Measurements from ENCODE around the gene GUK1.

Gene GUK1, protein sequence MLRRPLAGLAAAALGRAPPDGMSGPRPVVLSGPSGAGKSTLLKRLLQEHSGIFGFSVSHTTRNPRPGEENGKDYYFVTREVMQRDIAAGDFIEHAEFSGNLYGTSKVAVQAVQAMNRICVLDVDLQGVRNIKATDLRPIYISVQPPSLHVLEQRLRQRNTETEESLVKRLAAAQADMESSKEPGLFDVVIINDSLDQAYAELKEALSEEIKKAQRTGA

DNA sequence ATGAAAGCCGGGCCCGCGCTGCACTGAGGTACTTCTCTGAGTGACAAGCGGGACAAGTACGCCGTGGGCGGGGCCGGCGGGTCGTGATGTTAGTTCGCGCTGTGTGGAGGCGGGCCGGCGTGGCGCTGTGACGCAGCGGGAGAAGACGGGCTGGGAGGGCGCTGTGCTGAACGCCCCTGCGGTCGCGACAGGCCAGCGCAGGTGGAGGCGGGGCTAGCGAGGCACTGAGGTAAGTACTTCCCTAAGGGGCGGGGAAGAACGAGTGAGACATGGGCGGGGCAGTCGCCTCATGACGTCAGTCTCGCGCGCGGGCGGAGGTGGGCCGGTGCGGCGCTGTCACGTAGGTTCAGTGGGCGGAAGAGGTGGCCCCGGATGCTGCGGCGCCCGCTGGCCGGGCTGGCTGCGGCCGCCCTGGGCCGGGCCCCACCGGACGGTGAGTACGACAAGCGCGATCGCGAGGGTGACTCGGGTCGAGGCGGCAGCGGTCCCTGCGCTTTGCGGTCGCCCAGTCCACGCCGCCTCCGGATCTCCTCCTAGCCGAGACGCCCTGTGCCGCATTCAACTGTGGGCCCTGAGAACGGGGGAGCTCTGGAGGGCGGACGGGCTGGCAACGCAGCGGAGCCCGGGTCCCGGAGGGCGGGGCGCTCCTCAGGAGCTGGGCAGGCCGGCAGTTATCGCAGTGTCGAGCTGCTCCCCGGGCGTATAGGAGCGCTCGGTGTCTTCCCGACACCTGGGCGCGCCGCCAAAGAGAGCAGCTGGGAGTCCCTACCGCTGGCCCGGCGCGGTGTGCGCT lies at the start of gene GUK1:
TSS of gene GUK1 (plus strand) at position 349 of the 793 bp plus-strand sequence. CDS start at position 373, 24 bp downstream.
- H3K4me3 ChIP-seq (ENCODE audit: control insufficient read depth, low read depth, low read length), result peak within 1 kb of the TSS; percentile 98
- TF ChIP-seq, protein P1, sequence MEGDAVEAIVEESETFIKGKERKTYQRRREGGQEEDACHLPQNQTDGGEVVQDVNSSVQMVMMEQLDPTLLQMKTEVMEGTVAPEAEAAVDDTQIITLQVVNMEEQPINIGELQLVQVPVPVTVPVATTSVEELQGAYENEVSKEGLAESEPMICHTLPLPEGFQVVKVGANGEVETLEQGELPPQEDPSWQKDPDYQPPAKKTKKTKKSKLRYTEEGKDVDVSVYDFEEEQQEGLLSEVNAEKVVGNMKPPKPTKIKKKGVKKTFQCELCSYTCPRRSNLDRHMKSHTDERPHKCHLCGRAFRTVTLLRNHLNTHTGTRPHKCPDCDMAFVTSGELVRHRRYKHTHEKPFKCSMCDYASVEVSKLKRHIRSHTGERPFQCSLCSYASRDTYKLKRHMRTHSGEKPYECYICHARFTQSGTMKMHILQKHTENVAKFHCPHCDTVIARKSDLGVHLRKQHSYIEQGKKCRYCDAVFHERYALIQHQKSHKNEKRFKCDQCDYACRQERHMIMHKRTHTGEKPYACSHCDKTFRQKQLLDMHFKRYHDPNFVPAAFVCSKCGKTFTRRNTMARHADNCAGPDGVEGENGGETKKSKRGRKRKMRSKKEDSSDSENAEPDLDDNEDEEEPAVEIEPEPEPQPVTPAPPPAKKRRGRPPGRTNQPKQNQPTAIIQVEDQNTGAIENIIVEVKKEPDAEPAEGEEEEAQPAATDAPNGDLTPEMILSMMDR (IDR thresholded peaks at IDR 0.05; ENCODE audit: control insufficient read depth, insufficient read depth, low read depth, low read length, missing control alignments), result peak; percentile 15
- peak; percentile 95 for DNase-seq (ENCODE audit: low read depth)

DNA sequence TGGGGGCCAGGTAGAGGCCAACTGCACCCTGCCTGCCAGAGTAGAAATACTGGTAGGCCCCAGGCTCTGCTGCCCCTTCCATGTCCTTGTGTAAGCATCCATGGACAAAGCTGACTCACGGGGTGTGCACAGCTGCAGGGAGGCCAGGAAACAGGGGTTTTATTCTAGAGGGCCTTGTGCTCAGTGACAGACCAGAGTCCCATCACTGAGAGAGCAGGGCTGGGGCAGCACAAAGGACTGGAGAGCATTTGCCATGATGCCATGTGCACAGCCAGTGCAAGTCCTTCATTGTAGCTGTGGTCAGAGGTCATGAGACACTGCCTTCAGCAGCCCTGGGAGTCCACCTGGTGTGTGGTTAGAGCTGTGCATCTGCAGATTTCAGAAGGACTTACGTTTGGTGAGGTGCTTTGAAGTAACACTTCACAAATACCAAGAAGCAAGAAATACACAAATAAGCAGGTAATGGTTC lies 49.4 kb upstream of the GUK1 start:
- DNase-seq (ENCODE audit: low read depth), result no peak
- H3K4me3 ChIP-seq (ENCODE audit: control insufficient read depth, low read depth, low read length), result no peak overlapping the region
- TF ChIP-seq, protein P1 (IDR thresholded peaks at IDR 0.05; ENCODE audit: control insufficient read depth, insufficient read depth, low read depth, low read length, missing control alignments), result no peak

DNA sequence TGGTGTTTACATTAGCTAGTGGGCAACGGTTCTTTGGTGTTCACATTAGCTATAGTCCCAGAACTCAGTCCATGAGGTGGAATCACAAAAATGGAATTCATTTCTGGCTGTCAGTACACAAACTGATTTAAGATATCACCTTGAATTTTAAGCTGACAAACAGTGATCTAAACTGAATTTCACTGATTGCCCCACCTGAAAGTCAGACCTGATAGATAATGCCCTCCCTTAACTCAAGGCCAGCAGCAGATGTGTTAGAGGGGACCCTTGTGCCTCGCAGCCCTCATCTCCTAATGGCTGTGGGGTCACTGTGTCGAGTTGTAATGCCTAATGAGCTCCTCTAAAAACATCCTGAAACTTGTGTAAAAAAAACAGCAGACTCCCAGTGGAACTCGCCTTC lies 49.0 kb upstream of the GUK1 start:
- TF ChIP-seq, protein P1 (IDR thresholded peaks at IDR 0.05; ENCODE audit: control insufficient read depth, insufficient read depth, low read depth, low read length, missing control alignments), result no peak
- no peak overlapping the region for H3K4me3 ChIP-seq (ENCODE audit: control insufficient read depth, low read depth, low read length)
- no peak for DNase-seq (ENCODE audit: low read depth)

DNA sequence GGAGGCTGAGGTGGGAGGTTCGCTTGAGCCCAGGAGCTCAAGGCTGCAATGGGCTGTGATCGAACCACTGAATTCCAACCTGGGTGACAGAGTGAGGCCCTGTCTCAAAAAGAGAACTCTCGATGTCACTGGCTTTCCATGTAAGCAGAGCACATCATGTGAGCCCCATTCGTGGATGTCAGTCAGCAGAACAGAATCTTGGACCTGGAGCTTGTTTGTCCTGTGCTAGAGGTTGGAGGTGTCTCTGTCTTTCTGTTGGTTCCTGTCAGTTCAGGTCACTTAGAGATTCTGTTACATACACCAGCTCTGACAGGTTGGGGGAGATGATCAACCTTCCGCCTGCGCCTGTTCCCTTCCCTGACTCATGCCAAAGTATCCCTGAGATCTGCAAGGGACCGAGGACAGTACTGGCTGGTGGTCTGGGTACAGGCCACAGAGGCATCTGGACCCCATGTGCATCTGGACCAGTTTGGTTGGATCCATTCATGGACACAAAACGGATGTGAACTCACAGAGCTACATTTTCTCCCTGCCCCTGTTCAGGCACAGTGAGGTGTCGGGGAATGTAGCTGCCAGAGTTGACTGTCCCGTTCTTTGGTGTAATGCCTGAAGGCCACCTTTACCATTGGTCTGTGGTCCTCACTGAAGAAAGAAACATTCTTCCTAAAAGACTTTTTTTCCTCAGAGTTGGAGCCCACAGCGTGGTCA lies 47.6 kb upstream of the GUK1 start:
- H3K4me3 ChIP-seq (ENCODE audit: control insufficient read depth, low read depth, low read length), result no peak overlapping the region
- no peak for DNase-seq (ENCODE audit: low read depth)
- TF ChIP-seq, protein P1 (IDR thresholded peaks at IDR 0.05; ENCODE audit: control insufficient read depth, insufficient read depth, low read depth, low read length, missing control alignments), result no peak

DNA sequence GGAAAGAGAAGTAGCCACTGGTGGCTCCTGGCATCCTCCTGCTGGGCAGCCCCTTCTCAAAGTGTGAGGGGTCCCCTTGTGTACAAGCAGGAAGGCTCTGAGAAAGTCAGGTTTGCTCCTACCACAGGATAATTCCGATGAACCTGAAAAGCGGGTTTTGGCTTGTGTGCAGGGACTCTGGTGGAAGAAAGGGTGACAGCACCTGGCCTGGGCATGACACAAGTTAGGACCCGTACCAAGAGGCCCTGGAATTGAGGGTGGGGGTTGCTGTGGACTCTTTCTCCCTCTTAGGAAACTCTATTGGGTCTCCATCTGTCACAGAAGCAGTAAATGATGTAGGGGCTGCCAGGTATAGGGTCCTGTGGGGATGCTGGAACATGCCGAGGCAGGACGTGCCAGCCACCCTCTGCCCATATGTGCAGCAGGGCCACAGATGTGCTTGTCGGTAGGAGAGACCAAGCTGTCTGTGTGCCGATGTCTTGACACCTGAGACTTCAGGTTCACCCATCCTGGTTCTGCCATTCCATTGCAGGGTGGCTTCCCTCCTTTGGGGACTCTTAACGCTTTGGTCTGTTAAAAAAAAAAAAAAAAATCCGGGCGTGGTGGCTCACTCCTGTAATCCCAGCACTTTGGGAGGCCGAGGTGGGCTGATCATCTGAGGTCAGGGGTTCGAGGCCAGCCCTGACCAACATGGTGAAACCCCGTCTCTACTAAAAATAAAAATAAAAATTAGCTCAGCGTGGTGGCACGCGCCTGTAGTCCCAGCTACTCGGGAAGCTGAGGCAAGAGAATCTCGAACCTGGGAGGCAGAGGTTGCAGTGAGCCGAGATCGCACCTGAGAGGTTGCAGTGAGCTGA lies 46.8 kb upstream of the GUK1 start:
- DNase-seq (ENCODE audit: low read depth), result no peak
- no peak overlapping the region for H3K4me3 ChIP-seq (ENCODE audit: control insufficient read depth, low read depth, low read length)
- TF ChIP-seq, protein P1 (IDR thresholded peaks at IDR 0.05; ENCODE audit: control insufficient read depth, insufficient read depth, low read depth, low read length, missing control alignments), result no peak
